ENCODE data around the gene IL9R. TPM values are rescaled to one million over a fixed set of nuclear protein-coding genes. Genes with fewer than 3 reads are reported as not detected.
"Not testable (repeated sequence)": the region's sequence is repeated elsewhere in the genome, so short reads cannot be mapped to it uniquely, and the experiment has no call there.

The IL9R gene
- polyA plus RNA-seq, 2 donors = 0.26 to 0.37 TPM

- WGBS, 2 donors = 76 to 77% methylated on average over 14 of the region's 14 CpGs
- H3K27ac ChIP-seq (ENCODE audit: low read depth in 2 of 2, low read length in 1 of 2) = no peak overlapping the region
- H3K4me3 ChIP-seq (ENCODE audit: low read depth in 1 of 2, low read length in 2 of 2) = no peak overlapping the region
- H3K9me3 ChIP-seq (ENCODE audit: control insufficient read depth in 2 of 2, insufficient read depth in 1 of 2, low read depth in 1 of 2, low read length in 1 of 2) = peaks cover 0 to 5% of the 10 kb centered on the region in 2 donors
- peaks cover 0 to 3% of the 10 kb centered on the region in 2 donors for H3K4me1 ChIP-seq (ENCODE audit: control insufficient read depth in 2 of 2, insufficient read depth in 2 of 2, low read length in 1 of 2)
- H3K27me3 ChIP-seq (ENCODE audit: control insufficient read depth in 1 of 2, insufficient read depth in 2 of 2, low read length in 2 of 2) = no peaks in the 10 kb centered on the region
- no peaks in the 10 kb centered on the region for H3K36me3 ChIP-seq (ENCODE audit: control insufficient read depth in 2 of 2, insufficient read depth in 2 of 2, low read length in 1 of 2)
These were observed 6.1 kb downstream of the IL9R start for GRCh38 chrX:156003486-156004185.

- Histone ChIP-seq H3K27ac (ENCODE audit: low read depth in 2 of 2, low read length in 1 of 2) (no peak overlapping the region), H3K27me3 (ENCODE audit: control insufficient read depth in 1 of 2, insufficient read depth in 2 of 2, low read length in 2 of 2) (no peaks in the 10 kb centered on the region), H3K4me3 (ENCODE audit: low read depth in 1 of 2, low read length in 2 of 2) (no peak overlapping the region), H3K9me3 (ENCODE audit: control insufficient read depth in 2 of 2, insufficient read depth in 1 of 2, low read depth in 1 of 2, low read length in 1 of 2) (peaks cover 0 to 5% of the 10 kb centered on the region in 2 donors), H3K4me1 (ENCODE audit: control insufficient read depth in 2 of 2, insufficient read depth in 2 of 2, low read length in 1 of 2) (peaks cover 0 to 3% of the 10 kb centered on the region in 2 donors), H3K36me3 (ENCODE audit: control insufficient read depth in 2 of 2, insufficient read depth in 2 of 2, low read length in 1 of 2) (no peaks in the 10 kb centered on the region)
- 62 to 68% methylated on average over 2 of the region's 2 CpGs for WGBS, 2 donors
These were observed 6.8 kb downstream of the IL9R start for GRCh38 chrX:156004256-156004655.

DNA sequence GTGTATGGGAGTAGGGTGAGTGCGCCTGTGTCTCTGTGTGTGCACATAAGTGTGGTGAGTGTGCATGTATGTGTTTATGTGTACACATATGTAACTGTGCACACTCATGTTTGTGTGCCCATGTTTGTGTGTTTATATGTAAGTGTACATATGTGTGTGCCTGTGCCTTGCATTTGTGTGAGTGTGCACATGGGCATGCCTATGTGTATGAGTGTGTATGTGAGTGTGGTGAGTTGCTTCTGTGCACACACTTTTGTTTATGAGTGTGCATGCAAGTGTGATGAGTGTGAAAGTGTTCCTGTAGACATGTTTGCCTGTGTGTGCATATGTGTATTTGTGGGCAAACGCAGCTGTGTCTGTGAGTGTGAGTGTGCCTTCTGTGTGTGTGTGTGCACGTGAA lies 7.2 kb downstream of the IL9R start:
- Histone ChIP-seq H3K4me1 (ENCODE audit: control insufficient read depth in 2 of 2, insufficient read depth in 2 of 2, low read length in 1 of 2) (peaks cover 0 to 3% of the 10 kb centered on the region in 2 donors), H3K36me3 (ENCODE audit: control insufficient read depth in 2 of 2, insufficient read depth in 2 of 2, low read length in 1 of 2) (no peaks in the 10 kb centered on the region), H3K27ac (ENCODE audit: low read depth in 2 of 2, low read length in 1 of 2) (no peak overlapping the region), H3K27me3 (ENCODE audit: control insufficient read depth in 1 of 2, insufficient read depth in 2 of 2, low read length in 2 of 2) (no peaks in the 10 kb centered on the region), H3K9me3 (ENCODE audit: control insufficient read depth in 2 of 2, insufficient read depth in 1 of 2, low read depth in 1 of 2, low read length in 1 of 2) (peaks cover 0 to 5% of the 10 kb centered on the region in 2 donors), H3K4me3 (ENCODE audit: low read depth in 1 of 2, low read length in 2 of 2) (no peak overlapping the region)
- 78 to 84% methylated on average over 3 of the region's 3 CpGs for WGBS, 2 donors

DNA sequence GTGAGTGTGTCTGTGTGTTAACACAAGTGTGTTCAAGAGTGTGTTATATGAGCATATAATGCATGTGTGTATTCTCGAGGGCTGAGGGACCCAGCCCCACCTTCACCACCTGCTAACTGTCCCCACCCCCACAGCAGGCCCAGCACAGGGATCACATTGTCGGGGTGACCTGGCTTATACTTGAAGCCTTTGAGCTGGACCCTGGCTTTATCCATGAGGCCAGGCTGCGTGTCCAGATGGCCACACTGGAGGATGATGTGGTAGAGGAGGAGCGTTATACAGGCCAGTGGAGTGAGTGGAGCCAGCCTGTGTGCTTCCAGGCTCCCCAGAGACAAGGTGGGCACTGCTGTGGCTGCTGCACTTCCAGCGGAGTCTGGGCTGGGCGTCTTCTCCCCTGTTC lies 7.6 kb downstream of the IL9R start:
- Histone ChIP-seq H3K9me3 (ENCODE audit: control insufficient read depth in 2 of 2, insufficient read depth in 1 of 2, low read depth in 1 of 2, low read length in 1 of 2) (peaks cover 0 to 5% of the 10 kb centered on the region in 2 donors), H3K27me3 (ENCODE audit: control insufficient read depth in 1 of 2, insufficient read depth in 2 of 2, low read length in 2 of 2) (no peaks in the 10 kb centered on the region), H3K4me1 (ENCODE audit: control insufficient read depth in 2 of 2, insufficient read depth in 2 of 2, low read length in 1 of 2) (peaks cover 0 to 2% of the 10 kb centered on the region in 2 donors), H3K27ac (ENCODE audit: low read depth in 2 of 2, low read length in 1 of 2) (no peak overlapping the region), H3K36me3 (ENCODE audit: control insufficient read depth in 2 of 2, insufficient read depth in 2 of 2, low read length in 1 of 2) (no peaks in the 10 kb centered on the region), H3K4me3 (ENCODE audit: low read depth in 1 of 2, low read length in 2 of 2) (no peak overlapping the region)
- WGBS, 2 donors = 64 to 67% methylated on average over 6 of the region's 6 CpGs

DNA sequence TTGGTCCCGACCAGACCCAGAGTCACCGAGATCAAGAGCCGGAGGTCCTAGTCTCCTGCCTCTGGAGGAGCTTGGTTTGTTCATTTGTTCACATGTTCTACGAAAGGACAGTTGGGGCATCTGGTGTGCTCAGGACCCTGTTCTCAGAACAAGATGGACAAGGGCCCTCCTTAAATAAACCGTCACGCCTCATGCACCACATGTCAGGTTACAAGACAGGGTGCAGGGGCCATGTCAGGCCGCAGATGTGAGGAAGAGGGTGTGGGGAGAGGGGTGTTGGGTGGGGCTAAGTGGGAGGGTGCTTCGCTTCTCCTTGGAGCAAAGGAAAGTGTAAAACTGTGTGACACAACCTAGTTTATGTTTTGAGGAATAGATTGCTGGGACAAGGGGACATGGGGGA lies 9.0 kb downstream of the IL9R start:
- H3K9me3 ChIP-seq (ENCODE audit: control insufficient read depth in 2 of 2, insufficient read depth in 1 of 2, low read depth in 1 of 2, low read length in 1 of 2); H3K27ac ChIP-seq (ENCODE audit: low read depth in 2 of 2, low read length in 1 of 2); H3K4me3 ChIP-seq (ENCODE audit: low read depth in 1 of 2, low read length in 2 of 2); H3K4me1 ChIP-seq (ENCODE audit: control insufficient read depth in 2 of 2, insufficient read depth in 2 of 2, low read length in 1 of 2); H3K27me3 ChIP-seq (ENCODE audit: control insufficient read depth in 1 of 2, insufficient read depth in 2 of 2, low read length in 2 of 2); H3K36me3 ChIP-seq (ENCODE audit: control insufficient read depth in 2 of 2, insufficient read depth in 2 of 2, low read length in 1 of 2): not testable (repeated sequence)
- 72 to 85% methylated on average over 5 to 8 of the region's 8 CpGs for WGBS, 2 donors

DNA sequence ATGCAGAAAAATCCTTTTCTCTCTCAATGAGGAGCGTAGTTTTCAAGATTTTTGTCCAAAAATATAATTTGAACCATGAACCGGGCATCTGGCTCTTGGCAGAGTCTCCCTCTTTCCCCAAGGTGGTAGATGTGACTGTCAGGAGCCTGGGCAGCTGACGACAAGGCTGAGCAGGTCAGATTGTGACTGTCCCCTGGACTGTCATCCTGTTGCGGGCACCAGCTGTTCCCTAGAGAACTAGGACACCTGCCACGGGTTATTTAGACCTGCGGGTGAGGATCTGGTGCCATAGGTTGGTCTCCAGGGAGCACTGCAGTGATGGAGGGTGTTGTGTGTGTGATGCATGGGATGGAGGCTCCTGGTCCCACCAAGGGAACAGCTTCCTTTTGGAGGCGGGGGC lies 10.9 kb downstream of the IL9R start:
- WGBS, 2 donors = 78 to 87% methylated on average over 6 of the region's 7 CpGs

DNA sequence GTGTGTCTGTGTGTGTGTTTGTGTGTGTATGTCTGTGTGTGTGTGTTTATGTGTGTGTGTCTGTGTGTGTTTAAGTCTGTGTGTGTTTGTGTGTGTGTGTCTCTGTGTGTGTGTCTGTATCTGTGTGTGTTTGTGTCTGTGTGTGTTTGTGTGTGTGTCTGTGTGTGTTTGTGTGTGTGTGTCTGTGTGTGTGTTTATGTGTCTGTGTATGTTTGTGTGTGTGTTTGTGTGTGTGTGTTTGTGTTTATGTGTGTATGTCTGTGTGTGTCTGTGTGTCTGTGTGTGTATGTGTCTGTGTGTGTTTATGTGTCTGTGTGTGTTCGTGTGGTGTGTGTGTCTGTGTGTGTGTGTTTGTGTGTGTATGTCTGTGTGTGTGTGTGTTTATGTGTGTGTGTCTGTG lies 11.4 kb downstream of the IL9R start:
- no peaks in the 10 kb centered on the region for H3K4me1 ChIP-seq (ENCODE audit: control insufficient read depth in 2 of 2, insufficient read depth in 2 of 2, low read length in 1 of 2)
- no peak overlapping the region for H3K27ac ChIP-seq (ENCODE audit: low read depth in 2 of 2, low read length in 1 of 2)
- H3K36me3 ChIP-seq (ENCODE audit: control insufficient read depth in 2 of 2, insufficient read depth in 2 of 2, low read length in 1 of 2) = no peaks in the 10 kb centered on the region
- WGBS, 2 donors = 75 to 80% methylated on average over 1 of the region's 1 CpG
- no peak overlapping the region for H3K4me3 ChIP-seq (ENCODE audit: low read depth in 1 of 2, low read length in 2 of 2)
- no peaks in the 10 kb centered on the region for H3K27me3 ChIP-seq (ENCODE audit: control insufficient read depth in 1 of 2, insufficient read depth in 2 of 2, low read length in 2 of 2)
- no peaks in the 10 kb centered on the region for H3K9me3 ChIP-seq (ENCODE audit: control insufficient read depth in 2 of 2, insufficient read depth in 1 of 2, low read depth in 1 of 2, low read length in 1 of 2)

More for the DNA sequence above, 10.9 kb downstream of the IL9R start:
- H3K4me1 ChIP-seq (ENCODE audit: control insufficient read depth in 2 of 2, insufficient read depth in 2 of 2, low read length in 1 of 2); H3K27ac ChIP-seq (ENCODE audit: low read depth in 2 of 2, low read length in 1 of 2); H3K4me3 ChIP-seq (ENCODE audit: low read depth in 1 of 2, low read length in 2 of 2); H3K9me3 ChIP-seq (ENCODE audit: control insufficient read depth in 2 of 2, insufficient read depth in 1 of 2, low read depth in 1 of 2, low read length in 1 of 2); H3K36me3 ChIP-seq (ENCODE audit: control insufficient read depth in 2 of 2, insufficient read depth in 2 of 2, low read length in 1 of 2); H3K27me3 ChIP-seq (ENCODE audit: control insufficient read depth in 1 of 2, insufficient read depth in 2 of 2, low read length in 2 of 2): not testable (repeated sequence)

- H3K27me3 ChIP-seq (ENCODE audit: control insufficient read depth in 1 of 2, insufficient read depth in 2 of 2, low read length in 2 of 2); H3K27ac ChIP-seq (ENCODE audit: low read depth in 2 of 2, low read length in 1 of 2): not testable (repeated sequence)
- WGBS, 2 donors = 81 to 88% methylated on average over 4 to 8 of the region's 9 CpGs
These were observed 12.2 kb downstream of the IL9R start for GRCh38 chrX:156009691-156010090.

GRCh38 chrX:156013286-156013953 lies 15.9 kb downstream of the IL9R start:
- H3K27me3 ChIP-seq (ENCODE audit: control insufficient read depth in 1 of 2, insufficient read depth in 2 of 2, low read length in 2 of 2); H3K27ac ChIP-seq (ENCODE audit: low read depth in 2 of 2, low read length in 1 of 2); H3K9me3 ChIP-seq (ENCODE audit: control insufficient read depth in 2 of 2, insufficient read depth in 1 of 2, low read depth in 1 of 2, low read length in 1 of 2); H3K4me1 ChIP-seq (ENCODE audit: control insufficient read depth in 2 of 2, insufficient read depth in 2 of 2, low read length in 1 of 2); H3K36me3 ChIP-seq (ENCODE audit: control insufficient read depth in 2 of 2, insufficient read depth in 2 of 2, low read length in 1 of 2); H3K4me3 ChIP-seq (ENCODE audit: low read depth in 1 of 2, low read length in 2 of 2): not testable (repeated sequence)
- WGBS, 2 donors = 55% methylated on average over 1 of the region's 5 CpGs; no CpG with 5 or more reads in 1 of the 2 donors

More at GRCh38 chrX:156009691-156010090, 12.2 kb downstream of the IL9R start:
- not testable (repeated sequence) for H3K4me3 ChIP-seq (ENCODE audit: low read depth in 1 of 2, low read length in 2 of 2); H3K9me3 ChIP-seq (ENCODE audit: control insufficient read depth in 2 of 2, insufficient read depth in 1 of 2, low read depth in 1 of 2, low read length in 1 of 2); H3K36me3 ChIP-seq (ENCODE audit: control insufficient read depth in 2 of 2, insufficient read depth in 2 of 2, low read length in 1 of 2); H3K4me1 ChIP-seq (ENCODE audit: control insufficient read depth in 2 of 2, insufficient read depth in 2 of 2, low read length in 1 of 2)

DNA sequence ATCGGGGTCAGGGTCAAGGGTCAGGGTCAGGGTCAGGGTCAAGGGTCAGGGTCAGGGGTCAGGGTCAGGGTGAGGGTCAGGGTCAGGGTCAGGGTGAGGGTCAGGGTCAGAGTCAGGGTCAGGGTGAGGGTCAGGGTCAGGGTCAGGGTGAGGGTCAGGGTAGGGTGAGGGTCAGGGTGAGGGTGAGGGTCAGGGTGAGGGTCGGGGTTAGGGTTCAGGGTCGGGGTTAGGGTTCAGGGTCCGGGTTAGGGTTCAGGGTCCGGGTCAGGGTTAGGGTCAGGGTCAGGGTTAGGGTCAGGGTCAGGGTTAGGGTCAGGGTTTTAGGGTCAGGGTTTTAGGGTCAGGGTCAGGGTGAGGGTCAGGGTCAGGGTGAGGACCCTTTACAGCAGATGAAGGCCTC lies 22.4 kb downstream of the IL9R start:
- H3K27me3 ChIP-seq (ENCODE audit: control insufficient read depth in 1 of 2, insufficient read depth in 2 of 2, low read length in 2 of 2); H3K36me3 ChIP-seq (ENCODE audit: control insufficient read depth in 2 of 2, insufficient read depth in 2 of 2, low read length in 1 of 2); H3K9me3 ChIP-seq (ENCODE audit: control insufficient read depth in 2 of 2, insufficient read depth in 1 of 2, low read depth in 1 of 2, low read length in 1 of 2); H3K4me3 ChIP-seq (ENCODE audit: low read depth in 1 of 2, low read length in 2 of 2); H3K4me1 ChIP-seq (ENCODE audit: control insufficient read depth in 2 of 2, insufficient read depth in 2 of 2, low read length in 1 of 2); H3K27ac ChIP-seq (ENCODE audit: low read depth in 2 of 2, low read length in 1 of 2): not testable (repeated sequence)
- 75 to 83% methylated on average over 5 of the region's 5 CpGs for WGBS, 2 donors
